Stimulated activated CD8-positive, alpha-beta memory T cell treated with anti-CD3 and anti-CD28 coated beads, Interleukin-4, amount 100 ng/mL, for 48 hours (primary cell): ENCODE measurements around the gene PKDCC.
A peak's percentile ranks its signal among the peaks of the same experiment; 100 is the strongest.
"Not testable (repeated sequence)": the region's sequence is repeated elsewhere in the genome, so short reads cannot be mapped to it uniquely, and the experiment has no call there.

ENCODE experiments used
- DNase-seq: peaks from one replicate; pipeline ENCODE4 v3.0.0-alpha.2; 2020

Gene PKDCC

GRCh38 chr2:42067001-42067400, 19.2 kb downstream of the PKDCC start:
- not testable (repeated sequence) for DNase-seq

- DNase-seq, result no peak
Measured at GRCh38 chr2:42067521-42067920, 19.7 kb downstream of the PKDCC start.

GRCh38 chr2:42068571-42069178, 20.9 kb downstream of the PKDCC start:
- DNase-seq, result no peak

GRCh38 chr2:42069568-42069967, 21.7 kb downstream of the PKDCC start:
- DNase-seq, result no peak

- DNase-seq, result no peak
Measured at GRCh38 chr2:42071791-42072190, 24.0 kb downstream of the PKDCC start.

GRCh38 chr2:42072349-42073118, 24.7 kb downstream of the PKDCC start:
- no peak for DNase-seq

- DNase-seq, result no peak
Measured at GRCh38 chr2:42073739-42074503, 26.1 kb downstream of the PKDCC start.

GRCh38 chr2:42074661-42075060, 26.8 kb downstream of the PKDCC start:
- no peak for DNase-seq

GRCh38 chr2:42076357-42077225, 28.8 kb downstream of the PKDCC start:
- DNase-seq, result no peak

GRCh38 chr2:42077343-42077742, 29.5 kb downstream of the PKDCC start:
- DNase-seq, result no peak

GRCh38 chr2:42079737-42080287, 32.0 kb downstream of the PKDCC start:
- no peak for DNase-seq

GRCh38 chr2:42081151-42081550, 33.3 kb downstream of the PKDCC start:
- not testable (repeated sequence) for DNase-seq

GRCh38 chr2:42082016-42082415, 34.2 kb downstream of the PKDCC start:
- no peak for DNase-seq

- DNase-seq, result no peak
Measured at GRCh38 chr2:42084231-42084671, 36.4 kb downstream of the PKDCC start.

GRCh38 chr2:42085070-42085469, 37.2 kb downstream of the PKDCC start:
- DNase-seq, result not testable (repeated sequence)

- no peak for DNase-seq
Measured at GRCh38 chr2:42085706-42086487, 38.1 kb downstream of the PKDCC start.

GRCh38 chr2:42086500-42086953, 38.7 kb downstream of the PKDCC start:
- DNase-seq, result peak; percentile 45

- DNase-seq, result no peak
Measured at GRCh38 chr2:42087137-42087856, 39.5 kb downstream of the PKDCC start.

GRCh38 chr2:42087857-42088195, 40.0 kb downstream of the PKDCC start:
- no peak for DNase-seq

- DNase-seq, result peak; percentile 79
Measured at GRCh38 chr2:42089340-42089925, 41.6 kb downstream of the PKDCC start.
